ENCODE results near the gene SPPL3. TPM values are rescaled to one million over a fixed set of nuclear protein-coding genes. Genes with fewer than 3 reads are reported as not detected.

SPPL3 gene
- total and polyA plus RNA-seq, 4 donors, result 7.4 to 12.6 (median 8.7) TPM

DNA sequence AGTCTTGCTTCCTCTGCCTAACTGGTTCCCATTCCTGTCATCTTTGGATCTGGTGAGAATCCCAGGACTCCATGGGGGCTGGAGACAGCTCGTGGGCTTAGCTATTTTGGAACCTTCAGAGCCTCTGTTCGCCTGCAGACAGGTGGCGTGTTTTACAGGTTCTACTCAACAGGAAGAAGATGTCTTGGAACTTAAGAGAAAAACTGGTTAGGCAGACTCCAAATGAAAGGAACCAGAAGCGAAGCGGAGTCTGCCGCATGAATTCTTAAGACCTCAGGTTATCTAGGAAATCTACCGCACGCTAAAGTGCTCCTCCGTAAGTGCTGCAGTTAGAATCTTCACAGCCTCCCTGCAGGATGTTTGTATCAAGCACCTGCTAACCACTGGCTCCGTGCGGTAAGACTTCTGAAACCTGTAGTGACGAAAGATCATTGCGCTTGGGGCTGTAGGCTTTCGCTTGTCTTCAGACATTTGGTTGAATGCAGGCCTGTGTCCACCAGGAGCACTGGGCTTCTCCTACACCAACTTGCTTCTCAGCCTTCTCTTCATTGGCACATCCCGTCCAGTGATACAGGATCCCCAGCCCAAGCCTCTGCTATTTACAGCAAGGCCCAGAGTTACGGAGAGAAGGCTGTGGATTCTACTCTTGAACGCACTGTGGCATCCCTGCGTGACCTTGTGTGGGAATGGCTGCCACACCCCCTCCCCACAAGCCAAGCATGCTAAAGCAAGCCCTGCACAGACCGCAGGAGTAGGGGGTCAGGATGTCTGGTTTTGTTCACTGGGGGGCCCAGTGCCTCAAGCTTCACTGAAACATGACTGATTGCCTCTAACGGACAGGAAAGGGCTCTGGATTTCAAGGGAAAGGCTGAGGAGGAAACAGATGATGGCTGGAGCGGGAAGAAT is 143.6 kb downstream of the SPPL3 start (continued):
- TF ChIP-seq, protein P1, sequence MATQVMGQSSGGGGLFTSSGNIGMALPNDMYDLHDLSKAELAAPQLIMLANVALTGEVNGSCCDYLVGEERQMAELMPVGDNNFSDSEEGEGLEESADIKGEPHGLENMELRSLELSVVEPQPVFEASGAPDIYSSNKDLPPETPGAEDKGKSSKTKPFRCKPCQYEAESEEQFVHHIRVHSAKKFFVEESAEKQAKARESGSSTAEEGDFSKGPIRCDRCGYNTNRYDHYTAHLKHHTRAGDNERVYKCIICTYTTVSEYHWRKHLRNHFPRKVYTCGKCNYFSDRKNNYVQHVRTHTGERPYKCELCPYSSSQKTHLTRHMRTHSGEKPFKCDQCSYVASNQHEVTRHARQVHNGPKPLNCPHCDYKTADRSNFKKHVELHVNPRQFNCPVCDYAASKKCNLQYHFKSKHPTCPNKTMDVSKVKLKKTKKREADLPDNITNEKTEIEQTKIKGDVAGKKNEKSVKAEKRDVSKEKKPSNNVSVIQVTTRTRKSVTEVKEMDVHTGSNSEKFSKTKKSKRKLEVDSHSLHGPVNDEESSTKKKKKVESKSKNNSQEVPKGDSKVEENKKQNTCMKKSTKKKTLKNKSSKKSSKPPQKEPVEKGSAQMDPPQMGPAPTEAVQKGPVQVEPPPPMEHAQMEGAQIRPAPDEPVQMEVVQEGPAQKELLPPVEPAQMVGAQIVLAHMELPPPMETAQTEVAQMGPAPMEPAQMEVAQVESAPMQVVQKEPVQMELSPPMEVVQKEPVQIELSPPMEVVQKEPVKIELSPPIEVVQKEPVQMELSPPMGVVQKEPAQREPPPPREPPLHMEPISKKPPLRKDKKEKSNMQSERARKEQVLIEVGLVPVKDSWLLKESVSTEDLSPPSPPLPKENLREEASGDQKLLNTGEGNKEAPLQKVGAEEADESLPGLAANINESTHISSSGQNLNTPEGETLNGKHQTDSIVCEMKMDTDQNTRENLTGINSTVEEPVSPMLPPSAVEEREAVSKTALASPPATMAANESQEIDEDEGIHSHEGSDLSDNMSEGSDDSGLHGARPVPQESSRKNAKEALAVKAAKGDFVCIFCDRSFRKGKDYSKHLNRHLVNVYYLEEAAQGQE (IDR thresholded peaks at IDR 0.05), result no peak
- TF ChIP-seq RXRA (IDR thresholded peaks at IDR 0.05) (no peak), SP1 (IDR thresholded peaks at IDR 0.05) (no peak), FOXA2 (IDR thresholded peaks at IDR 0.05) (no peak)

GRCh38 chr12:120759591-120760348 is 144.4 kb downstream of the SPPL3 start:
- DNase-seq (ENCODE audit: low spot score), result no peak
- no peak overlapping the region for H3K9ac ChIP-seq (ENCODE audit: low read depth in 1 of 2, low read length in 2 of 2)
- H3K27ac ChIP-seq (ENCODE audit: low read depth in 1 of 2, low read length in 2 of 2), result no peak overlapping the region
- H3K36me3 ChIP-seq (ENCODE audit: control insufficient read depth in 4 of 4, insufficient read depth in 3 of 4, low read depth in 1 of 4, low read length in 3 of 4), result peaks cover 4 to 21% (median 12%) of the 10 kb centered on the region in 4 donors
- no peaks in the 10 kb centered on the region for H3K27me3 ChIP-seq (ENCODE audit: control insufficient read depth in 4 of 4, insufficient read depth in 4 of 4, low read length in 3 of 4)
- no peaks in the 10 kb centered on the region for H3K9me3 ChIP-seq (ENCODE audit: control insufficient read depth in 4 of 4, low read length in 3 of 4)
- no peak for TF ChIP-seq FOXA2 (IDR thresholded peaks at IDR 0.05)
- TF ChIP-seq RXRA (IDR thresholded peaks at IDR 0.05), result no peak
- no peak for TF ChIP-seq FOXA1 (IDR thresholded peaks at IDR 0.05)
- TF ChIP-seq SP1 (IDR thresholded peaks at IDR 0.05), result no peak
- no peak for TF ChIP-seq HNF4G (IDR thresholded peaks at IDR 0.05)
- TF ChIP-seq CTCF (IDR thresholded peaks at IDR 0.05; ENCODE audit: low read depth, low read length, missing input control), result no peak
- no peak for TF ChIP-seq RAD21 (IDR thresholded peaks at IDR 0.05)
- TF ChIP-seq TAF1 (conservative IDR thresholded peaks at IDR 0.05), result no peak
- TF ChIP-seq, protein P2, sequence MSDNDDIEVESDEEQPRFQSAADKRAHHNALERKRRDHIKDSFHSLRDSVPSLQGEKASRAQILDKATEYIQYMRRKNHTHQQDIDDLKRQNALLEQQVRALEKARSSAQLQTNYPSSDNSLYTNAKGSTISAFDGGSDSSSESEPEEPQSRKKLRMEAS (IDR thresholded peaks at IDR 0.05), result no peak
- TF ChIP-seq YY1 (IDR thresholded peaks at IDR 0.05), result no peak
- TF ChIP-seq EGR1 (IDR thresholded peaks at IDR 0.05; ENCODE audit: low read depth in 2 of 2), result no peak
- TF ChIP-seq JUND (IDR thresholded peaks at IDR 0.05), result no peak
- no peak for TF ChIP-seq GABPA (IDR thresholded peaks at IDR 0.05 in 1 of 2, conservative IDR thresholded peaks at IDR 0.05 in 1 of 2)
- TF ChIP-seq NR2F2 (IDR thresholded peaks at IDR 0.05), result no peak
- no peaks in the 10 kb centered on the region for H3K4me1 ChIP-seq (ENCODE audit: control insufficient read depth in 4 of 4, insufficient read depth in 4 of 4, low read length in 3 of 4)
- WGBS, result 94% methylated on average over 27 of the region's 27 CpGs
- H3K4me3 ChIP-seq (ENCODE audit: low read depth in 1 of 3, low read length in 3 of 3), result no peak overlapping the region

Data from liver (tissue), 9 donors.